Measurements from ENCODE around the gene NAA25. TPM values are rescaled to one million over a fixed set of nuclear protein-coding genes. Genes with fewer than 3 reads are reported as not detected.
"Not testable (repeated sequence)": the region's sequence is repeated elsewhere in the genome, so short reads cannot be mapped to it uniquely, and the experiment has no call there.

Gene NAA25
- polyA plus RNA-seq, 1 donor from 2014 or later = 30.7 TPM

GRCh38 chr12:112102127-112102526, 6.5 kb downstream of the NAA25 start:
- Histone ChIP-seq H3K79me2 (replicated peaks; ENCODE audit: insufficient read depth, low read length) (peaks cover 51% of the 10 kb centered on the region), H3K4me2 (ENCODE audit: low read length) (no peak overlapping the region), H3F3A (ENCODE audit: insufficient read depth, low read length, poor library complexity, severe bottlenecking) (no peaks in the 10 kb centered on the region), H3K9me3 (ENCODE audit: low read length) (no peaks in the 10 kb centered on the region), H3K36me3 (ENCODE audit: insufficient read depth, low read length) (no peaks in the 10 kb centered on the region), H4K20me1 (ENCODE audit: insufficient read depth) (no peaks in the 10 kb centered on the region), H3K9me2 (ENCODE audit: insufficient read depth, low read length) (no peaks in the 10 kb centered on the region), H3K4me3 (ENCODE audit: low read length) (no peak overlapping the region), H2AFZ (ENCODE audit: low read depth, low read length) (no peak overlapping the region), H3K27ac (ENCODE audit: low read length) (no peak overlapping the region), H3K27me3 (ENCODE audit: insufficient read depth, low read depth, low read length) (no peaks in the 10 kb centered on the region), H3K9ac (ENCODE audit: low read length) (no peak overlapping the region)
- TF ChIP-seq POLR2AphosphoS5 (IDR thresholded peaks at IDR 0.05) = no peak
- no peak for TF ChIP-seq MXI1 (conservative IDR thresholded peaks at IDR 0.05; ENCODE audit: poor library complexity, severe bottlenecking)
- no peak for TF ChIP-seq EP300 (conservative IDR thresholded peaks at IDR 0.05; ENCODE audit: poor library complexity, severe bottlenecking)
- no peak for TF ChIP-seq RAD21 (conservative IDR thresholded peaks at IDR 0.05)
- no peak for TF ChIP-seq SMC3 (conservative IDR thresholded peaks at IDR 0.05; ENCODE audit: poor library complexity)
- TF ChIP-seq REST (IDR thresholded peaks at IDR 0.05; ENCODE audit: borderline replicate concordance) = no peak
- no peak for TF ChIP-seq EZH2 (IDR thresholded peaks at IDR 0.05; ENCODE audit: borderline replicate concordance, insufficient read depth, low read length, poor library complexity, severe bottlenecking)
- TF ChIP-seq CTCF (IDR thresholded peaks at IDR 0.05; ENCODE audit: poor library complexity, severe bottlenecking) = no peak
- no peak for TF ChIP-seq TAF1 (IDR thresholded peaks at IDR 0.05; ENCODE audit: low read depth)

GRCh38 chr12:112100500-112100899, 8.1 kb downstream of the NAA25 start:
- not testable (repeated sequence) for H3K36me3 ChIP-seq (ENCODE audit: insufficient read depth, low read length); H3K9me2 ChIP-seq (ENCODE audit: insufficient read depth, low read length); H4K20me1 ChIP-seq (ENCODE audit: insufficient read depth)

GRCh38 chr12:112097641-112098040, 10.9 kb downstream of the NAA25 start:
- H3K4me2 ChIP-seq (ENCODE audit: low read length) = no peak overlapping the region
- no peaks in the 10 kb centered on the region for H4K20me1 ChIP-seq (ENCODE audit: insufficient read depth)
- TF ChIP-seq REST (IDR thresholded peaks at IDR 0.05; ENCODE audit: borderline replicate concordance) (no peak), MXI1 (conservative IDR thresholded peaks at IDR 0.05; ENCODE audit: poor library complexity, severe bottlenecking) (no peak), TAF1 (IDR thresholded peaks at IDR 0.05; ENCODE audit: low read depth) (no peak), EZH2 (IDR thresholded peaks at IDR 0.05; ENCODE audit: borderline replicate concordance, insufficient read depth, low read length, poor library complexity, severe bottlenecking) (no peak), EP300 (conservative IDR thresholded peaks at IDR 0.05; ENCODE audit: poor library complexity, severe bottlenecking) (no peak), POLR2AphosphoS5 (IDR thresholded peaks at IDR 0.05) (no peak), CTCF (IDR thresholded peaks at IDR 0.05; ENCODE audit: poor library complexity, severe bottlenecking) (no peak), SMC3 (conservative IDR thresholded peaks at IDR 0.05; ENCODE audit: poor library complexity) (no peak), RAD21 (conservative IDR thresholded peaks at IDR 0.05) (no peak)
- H3K9me2 ChIP-seq (ENCODE audit: insufficient read depth, low read length) = no peaks in the 10 kb centered on the region
- H3K9ac ChIP-seq (ENCODE audit: low read length) = no peak overlapping the region
- no peaks in the 10 kb centered on the region for H3K27me3 ChIP-seq (ENCODE audit: insufficient read depth, low read depth, low read length)
- no peaks in the 10 kb centered on the region for H3K36me3 ChIP-seq (ENCODE audit: insufficient read depth, low read length)
- H2AFZ ChIP-seq (ENCODE audit: low read depth, low read length) = no peak overlapping the region
- H3K4me3 ChIP-seq (ENCODE audit: low read length) = no peak overlapping the region
- no peaks in the 10 kb centered on the region for H3F3A ChIP-seq (ENCODE audit: insufficient read depth, low read length, poor library complexity, severe bottlenecking)
- H3K27ac ChIP-seq (ENCODE audit: low read length) = no peak overlapping the region
- H3K9me3 ChIP-seq (ENCODE audit: low read length) = no peaks in the 10 kb centered on the region
- H3K79me2 ChIP-seq (replicated peaks; ENCODE audit: insufficient read depth, low read length) = peaks cover 22% of the 10 kb centered on the region

More at GRCh38 chr12:112100500-112100899, 8.1 kb downstream of the NAA25 start:
- H3K27ac ChIP-seq (ENCODE audit: low read length); H3K4me2 ChIP-seq (ENCODE audit: low read length); H3F3A ChIP-seq (ENCODE audit: insufficient read depth, low read length, poor library complexity, severe bottlenecking); H2AFZ ChIP-seq (ENCODE audit: low read depth, low read length); H3K9ac ChIP-seq (ENCODE audit: low read length); H3K4me3 ChIP-seq (ENCODE audit: low read length); H3K9me3 ChIP-seq (ENCODE audit: low read length); H3K27me3 ChIP-seq (ENCODE audit: insufficient read depth, low read depth, low read length): not testable (repeated sequence)
- peaks cover 41% of the 10 kb centered on the region for H3K79me2 ChIP-seq (replicated peaks; ENCODE audit: insufficient read depth, low read length)
